HepG2 (cell line): ENCODE results near the gene RGS19.

Experiments
- GABPB1 ChIP-seq: IDR thresholded peaks from 2 replicates; pipeline ENCODE4 v1.6.1; 2016; ENCODE audit warnings: mild to moderate bottlenecking, missing genetic modification reagents, moderate library complexity, missing compliant biosample characterization
- TF ChIP-seq, protein P1 (sequence below): sonication (generic); formaldehyde crosslinking; IDR thresholded peaks from 2 replicates; pipeline ENCODE4 v1.5.0; 2020; ENCODE audit warnings: mild to moderate bottlenecking, missing genetic modification reagents, moderate library complexity

DNA sequence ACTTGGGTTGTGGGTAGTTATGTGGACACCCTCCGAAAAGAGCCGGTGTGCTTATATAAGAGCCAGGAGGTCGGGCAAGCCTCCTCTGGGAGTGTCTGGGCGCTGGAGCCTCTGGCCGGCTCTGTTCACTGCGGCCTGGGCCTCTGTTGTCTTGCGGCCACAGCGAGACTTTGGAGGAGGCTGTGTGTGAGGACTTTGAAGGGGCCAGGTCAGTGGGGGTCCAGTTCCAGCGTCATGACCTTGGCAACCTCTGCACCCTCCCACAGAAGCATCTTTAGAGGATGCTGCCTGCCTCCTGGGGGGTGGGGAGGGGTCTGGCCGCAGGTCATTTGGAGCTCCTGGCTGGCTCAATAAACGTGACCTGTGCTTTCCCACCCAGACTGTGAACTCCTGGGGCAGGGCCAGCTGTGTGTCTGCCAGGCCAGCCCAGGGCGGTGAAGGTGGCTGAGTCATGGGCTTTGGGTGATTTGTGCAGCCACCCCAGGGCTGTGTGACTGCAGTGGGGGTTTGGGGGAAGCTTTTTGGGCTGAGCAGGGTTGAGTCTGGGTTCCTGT lies 15.1 kb downstream of the RGS19 start:
- TF ChIP-seq, protein P1, sequence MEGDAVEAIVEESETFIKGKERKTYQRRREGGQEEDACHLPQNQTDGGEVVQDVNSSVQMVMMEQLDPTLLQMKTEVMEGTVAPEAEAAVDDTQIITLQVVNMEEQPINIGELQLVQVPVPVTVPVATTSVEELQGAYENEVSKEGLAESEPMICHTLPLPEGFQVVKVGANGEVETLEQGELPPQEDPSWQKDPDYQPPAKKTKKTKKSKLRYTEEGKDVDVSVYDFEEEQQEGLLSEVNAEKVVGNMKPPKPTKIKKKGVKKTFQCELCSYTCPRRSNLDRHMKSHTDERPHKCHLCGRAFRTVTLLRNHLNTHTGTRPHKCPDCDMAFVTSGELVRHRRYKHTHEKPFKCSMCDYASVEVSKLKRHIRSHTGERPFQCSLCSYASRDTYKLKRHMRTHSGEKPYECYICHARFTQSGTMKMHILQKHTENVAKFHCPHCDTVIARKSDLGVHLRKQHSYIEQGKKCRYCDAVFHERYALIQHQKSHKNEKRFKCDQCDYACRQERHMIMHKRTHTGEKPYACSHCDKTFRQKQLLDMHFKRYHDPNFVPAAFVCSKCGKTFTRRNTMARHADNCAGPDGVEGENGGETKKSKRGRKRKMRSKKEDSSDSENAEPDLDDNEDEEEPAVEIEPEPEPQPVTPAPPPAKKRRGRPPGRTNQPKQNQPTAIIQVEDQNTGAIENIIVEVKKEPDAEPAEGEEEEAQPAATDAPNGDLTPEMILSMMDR (CRISPR knock-in tag) = no peak
- TF ChIP-seq GABPB1 = no peak
